ENCODE measurements around the gene TMEFF2.

The TMEFF2 gene, protein sequence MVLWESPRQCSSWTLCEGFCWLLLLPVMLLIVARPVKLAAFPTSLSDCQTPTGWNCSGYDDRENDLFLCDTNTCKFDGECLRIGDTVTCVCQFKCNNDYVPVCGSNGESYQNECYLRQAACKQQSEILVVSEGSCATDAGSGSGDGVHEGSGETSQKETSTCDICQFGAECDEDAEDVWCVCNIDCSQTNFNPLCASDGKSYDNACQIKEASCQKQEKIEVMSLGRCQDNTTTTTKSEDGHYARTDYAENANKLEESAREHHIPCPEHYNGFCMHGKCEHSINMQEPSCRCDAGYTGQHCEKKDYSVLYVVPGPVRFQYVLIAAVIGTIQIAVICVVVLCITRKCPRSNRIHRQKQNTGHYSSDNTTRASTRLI

DNA sequence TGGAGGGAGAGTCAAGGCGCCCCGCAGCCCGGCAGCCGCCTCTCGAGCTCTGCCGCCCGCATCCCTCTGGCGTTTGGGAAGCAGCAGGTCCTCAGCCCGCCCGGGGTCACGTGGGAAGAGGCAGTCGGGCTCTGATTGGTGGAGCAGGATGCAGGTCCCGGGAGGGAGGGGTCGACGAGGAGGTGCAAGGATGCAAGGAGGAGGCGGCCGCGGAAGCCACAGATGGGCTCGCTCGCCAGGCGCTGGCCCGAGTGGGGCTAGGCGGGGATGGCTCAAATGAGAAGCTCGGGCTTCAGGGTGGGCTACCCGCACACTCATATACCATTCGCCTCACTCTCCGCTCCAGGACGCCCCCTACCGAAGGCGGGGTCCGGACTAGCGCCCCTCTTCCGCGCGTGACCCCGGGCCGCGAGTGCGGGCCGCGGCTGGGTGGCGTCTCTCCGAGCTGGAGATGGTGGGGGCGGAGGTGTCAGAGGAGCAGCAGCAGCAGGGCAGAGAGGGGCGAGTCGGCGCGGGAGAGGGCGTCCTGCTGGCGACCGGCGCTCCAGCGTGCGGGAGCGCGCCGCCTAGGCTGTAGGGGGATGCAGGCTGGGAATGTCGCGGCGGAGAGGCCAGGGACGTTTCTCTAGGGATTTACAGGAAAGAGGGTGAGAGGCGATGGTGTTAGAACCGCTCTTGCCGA lies at the start of gene TMEFF2:
Gene TMEFF2, minus strand, starts transcription at position 68 of the 682 bp plus-strand sequence. CDS start 409 bp downstream, outside the sequence.
- no peak for TF ChIP-seq GATA2 (IDR thresholded peaks at IDR 0.05; ENCODE audit: low read depth, low read length)
- TF ChIP-seq GATA3 (IDR thresholded peaks at IDR 0.05; ENCODE audit: low read depth, low read length) = no peak

DNA sequence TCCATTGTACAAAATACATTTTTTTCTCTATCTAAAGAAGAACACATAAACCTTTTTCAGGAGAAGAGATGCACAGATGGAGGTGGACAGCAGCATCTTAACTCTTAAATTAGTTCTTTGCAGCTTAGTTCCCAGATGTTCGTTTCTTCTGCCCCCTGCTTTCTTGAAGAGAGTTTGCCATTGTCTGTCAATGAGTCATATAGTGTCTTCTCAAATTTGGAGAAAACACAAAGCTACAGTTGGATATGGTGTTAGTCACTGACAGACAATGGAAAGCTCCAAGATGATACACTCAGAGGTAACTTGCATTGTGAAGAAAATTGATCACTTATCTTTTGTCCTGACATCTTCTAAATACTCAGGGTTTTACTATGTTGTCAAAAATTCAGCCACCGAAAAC lies 48.8 kb upstream of the TMEFF2 start:
- TF ChIP-seq GATA2 (IDR thresholded peaks at IDR 0.05; ENCODE audit: low read depth, low read length) (no peak), GATA3 (IDR thresholded peaks at IDR 0.05; ENCODE audit: low read depth, low read length) (no peak)

DNA sequence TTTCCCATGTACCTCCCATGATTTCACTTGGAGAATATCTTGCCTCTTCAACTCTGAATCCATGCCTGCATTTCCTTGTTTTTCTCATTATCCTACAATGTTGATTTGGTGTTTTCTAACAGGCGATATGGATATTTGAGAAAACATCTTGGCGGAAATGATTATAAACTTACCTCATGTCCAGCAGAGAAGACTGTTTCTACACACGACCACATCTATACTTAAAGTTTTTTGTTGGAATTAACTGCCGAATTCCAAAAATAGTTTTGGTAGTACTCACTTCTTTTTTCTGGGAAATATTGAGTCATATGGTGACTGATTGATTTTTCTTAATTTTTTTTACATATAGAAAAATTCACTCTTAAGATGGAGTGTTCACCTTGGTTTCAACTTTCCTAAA lies 41.4 kb upstream of the TMEFF2 start:
- TF ChIP-seq GATA3 (IDR thresholded peaks at IDR 0.05; ENCODE audit: low read depth, low read length) = no peak
- no peak for TF ChIP-seq GATA2 (IDR thresholded peaks at IDR 0.05; ENCODE audit: low read depth, low read length)

DNA sequence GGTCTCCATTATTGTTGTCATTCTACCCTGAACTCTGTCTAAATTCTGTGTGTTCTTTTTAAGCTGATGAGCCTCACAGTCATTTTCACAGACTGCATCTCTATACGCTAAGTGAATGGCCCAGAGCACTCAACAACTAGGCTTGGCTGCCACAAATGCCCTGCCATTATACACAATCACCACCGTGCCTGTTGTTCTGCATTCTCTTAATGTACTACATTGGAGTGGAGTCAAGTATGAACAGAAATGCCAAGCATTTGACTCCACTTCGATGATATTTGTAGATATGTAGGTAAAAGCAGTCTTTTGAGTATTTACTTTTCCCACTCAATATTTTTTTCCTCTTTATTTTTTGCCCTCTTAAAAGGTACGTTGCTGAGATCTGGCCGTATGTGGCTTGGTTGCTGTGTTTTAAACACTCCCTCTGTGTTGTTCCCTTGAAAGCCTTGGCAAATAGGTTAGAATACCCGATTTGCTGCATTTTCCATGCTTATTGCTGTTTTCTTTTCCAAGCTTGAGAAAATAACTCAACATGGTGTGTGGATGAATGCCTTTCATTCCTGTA lies 36.2 kb upstream of the TMEFF2 start:
- no peak for TF ChIP-seq GATA2 (IDR thresholded peaks at IDR 0.05; ENCODE audit: low read depth, low read length)
- no peak for TF ChIP-seq GATA3 (IDR thresholded peaks at IDR 0.05; ENCODE audit: low read depth, low read length)

DNA sequence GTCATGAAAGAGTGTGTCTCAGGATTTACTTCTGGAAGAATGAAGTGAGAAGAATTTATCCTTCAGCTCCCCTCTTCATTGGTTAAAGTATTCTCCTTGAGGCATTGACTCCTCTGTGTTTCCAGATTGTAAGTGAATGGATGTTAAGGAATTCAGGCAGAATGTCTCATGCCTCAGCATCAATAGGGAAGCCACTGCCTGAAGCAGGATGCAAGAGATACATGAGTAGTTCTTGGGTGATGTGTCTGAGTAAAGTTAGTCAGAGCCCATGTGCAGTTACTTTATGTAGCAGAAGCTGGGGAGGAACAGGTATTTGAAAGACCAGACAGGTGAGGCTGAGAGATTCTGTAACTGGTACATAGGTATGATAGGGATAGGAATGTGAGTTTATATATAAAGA lies 34.0 kb upstream of the TMEFF2 start:
- TF ChIP-seq GATA2 (IDR thresholded peaks at IDR 0.05; ENCODE audit: low read depth, low read length) (no peak), GATA3 (IDR thresholded peaks at IDR 0.05; ENCODE audit: low read depth, low read length) (no peak)

DNA sequence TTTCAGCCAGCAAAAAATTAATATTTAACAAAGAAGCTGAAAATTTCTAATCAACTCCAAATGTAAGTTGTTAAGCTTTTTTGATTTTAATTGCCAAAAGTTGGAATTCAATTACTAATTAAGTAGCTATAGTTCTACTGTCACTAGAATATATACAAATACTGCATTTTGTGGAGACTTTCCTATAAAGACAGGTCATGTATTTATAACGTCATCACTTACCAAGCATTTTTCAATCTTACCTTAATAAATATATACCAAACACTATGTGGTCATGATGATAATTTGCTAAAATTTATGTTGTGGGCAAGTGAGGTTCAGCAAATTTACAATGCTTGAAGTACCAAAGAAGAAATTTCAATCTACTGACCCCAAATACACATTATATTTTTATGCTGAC lies 24.2 kb upstream of the TMEFF2 start:
- no peak for TF ChIP-seq GATA3 (IDR thresholded peaks at IDR 0.05; ENCODE audit: low read depth, low read length)
- TF ChIP-seq GATA2 (IDR thresholded peaks at IDR 0.05; ENCODE audit: low read depth, low read length) = no peak

DNA sequence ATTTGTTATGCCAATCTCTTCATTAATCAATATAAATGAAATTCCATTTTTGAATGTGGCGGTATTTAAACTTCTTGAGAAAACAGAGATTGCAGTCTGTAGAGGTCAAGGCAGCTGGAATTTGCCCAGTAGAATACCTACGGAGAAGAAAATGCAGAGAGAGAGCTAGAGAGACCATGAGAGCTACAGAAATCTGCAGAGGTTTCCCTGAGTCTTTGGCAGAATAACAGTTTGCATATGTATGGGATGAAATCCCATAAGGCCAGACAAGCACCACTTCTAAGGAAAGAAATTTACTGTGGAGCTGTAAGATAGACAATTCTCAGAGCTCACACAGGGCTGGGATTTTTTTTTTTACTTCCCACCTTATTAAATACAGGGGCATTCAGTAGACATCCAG lies 23.6 kb upstream of the TMEFF2 start:
- no peak for TF ChIP-seq GATA2 (IDR thresholded peaks at IDR 0.05; ENCODE audit: low read depth, low read length)

DNA sequence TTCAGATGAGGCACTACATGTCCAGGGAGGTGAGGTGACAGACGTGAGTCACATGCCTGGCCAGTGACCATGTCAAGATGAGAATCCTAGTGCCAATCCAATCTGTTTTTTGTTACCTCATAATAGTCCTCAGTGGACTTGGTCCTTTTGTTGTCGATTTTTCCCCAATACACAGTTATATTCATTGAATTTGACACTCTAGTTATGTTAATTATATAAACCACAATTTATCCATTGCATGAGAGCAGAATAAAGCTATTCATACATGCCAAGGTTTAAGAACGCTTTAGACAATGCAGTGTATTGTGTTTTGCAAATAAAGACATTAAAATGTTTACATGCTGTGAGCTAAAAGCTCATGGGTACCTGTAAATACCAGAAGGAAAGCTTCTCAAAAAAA lies 21.6 kb upstream of the TMEFF2 start:
- TF ChIP-seq GATA3 (IDR thresholded peaks at IDR 0.05; ENCODE audit: low read depth, low read length) = no peak
- no peak for TF ChIP-seq GATA2 (IDR thresholded peaks at IDR 0.05; ENCODE audit: low read depth, low read length)

DNA sequence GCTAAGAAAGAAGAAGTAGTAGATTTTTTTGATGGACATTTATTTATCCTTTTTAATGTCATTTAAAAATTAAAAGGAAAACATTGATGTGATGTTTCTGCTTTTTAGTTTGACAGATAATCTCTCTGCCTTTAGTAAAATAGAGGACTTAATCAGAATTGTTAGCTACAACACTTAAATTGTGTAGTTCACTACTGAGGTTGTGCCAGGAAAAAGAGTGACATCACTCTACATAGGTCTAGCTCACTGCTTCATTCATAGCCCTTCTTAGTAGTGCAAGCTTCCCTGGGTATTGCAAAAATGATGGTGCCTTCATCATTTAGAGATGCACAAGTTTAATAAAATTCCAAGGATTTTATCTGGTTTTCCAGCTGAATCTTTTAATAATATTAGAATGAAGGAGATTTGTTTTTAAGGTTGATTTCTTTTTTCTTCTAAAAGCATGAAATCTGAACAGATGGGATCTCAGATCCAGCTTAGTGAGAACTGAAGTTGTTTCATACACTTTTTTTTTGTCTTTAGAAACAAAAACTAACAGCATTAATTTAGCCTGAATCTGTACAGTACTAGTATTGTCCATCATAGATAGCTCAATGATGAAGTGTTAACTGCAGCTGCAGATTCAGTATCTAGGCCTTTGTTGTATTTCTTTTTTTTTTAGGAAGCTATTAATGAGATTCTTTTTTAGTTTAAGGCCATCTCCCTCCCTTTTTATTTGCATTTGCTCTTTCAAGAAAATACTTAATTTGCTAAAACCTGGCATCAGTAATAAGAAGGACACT lies 20.6 kb upstream of the TMEFF2 start:
- no peak for TF ChIP-seq GATA3 (IDR thresholded peaks at IDR 0.05; ENCODE audit: low read depth, low read length)

DNA sequence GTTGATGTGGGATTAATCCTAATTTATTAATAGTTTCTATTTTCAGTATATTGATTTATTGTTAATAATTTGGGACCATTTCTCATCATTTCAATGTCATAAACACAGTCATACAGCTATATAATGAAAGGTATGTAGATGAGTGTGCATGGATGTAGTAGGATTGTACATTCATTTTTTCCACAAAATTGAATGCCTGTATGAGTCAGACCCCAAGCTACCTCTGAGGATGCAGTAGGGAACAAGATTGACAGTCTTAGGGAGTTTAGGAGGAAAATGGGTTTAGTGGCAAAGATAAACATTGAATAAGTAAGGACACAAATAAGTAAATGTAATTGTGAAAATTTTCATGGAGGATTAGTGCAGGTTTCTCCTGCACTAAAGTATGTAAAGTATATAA lies 14.1 kb upstream of the TMEFF2 start:
- TF ChIP-seq GATA3 (IDR thresholded peaks at IDR 0.05; ENCODE audit: low read depth, low read length) = no peak
- TF ChIP-seq GATA2 (IDR thresholded peaks at IDR 0.05; ENCODE audit: low read depth, low read length) = no peak

DNA sequence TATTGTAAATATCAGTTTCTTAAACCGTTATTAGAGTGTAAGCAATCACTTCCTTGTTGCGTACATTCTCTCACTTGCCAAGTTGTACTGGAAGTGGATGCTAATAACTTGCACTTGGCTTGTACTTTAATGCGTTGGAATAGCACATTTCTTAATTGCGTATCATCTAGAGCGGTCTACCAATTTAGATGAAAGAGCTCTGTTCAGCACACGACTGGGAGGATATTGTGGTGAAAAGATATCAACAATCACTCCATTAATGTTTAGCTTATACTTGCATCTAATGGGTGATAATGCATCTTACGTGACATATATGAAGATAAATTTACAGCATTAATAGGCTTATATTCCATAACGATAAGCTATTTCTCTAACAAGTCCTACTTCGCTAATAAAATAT lies 11.7 kb upstream of the TMEFF2 start:
- no peak for TF ChIP-seq GATA2 (IDR thresholded peaks at IDR 0.05; ENCODE audit: low read depth, low read length)
- TF ChIP-seq GATA3 (IDR thresholded peaks at IDR 0.05; ENCODE audit: low read depth, low read length) = no peak

DNA sequence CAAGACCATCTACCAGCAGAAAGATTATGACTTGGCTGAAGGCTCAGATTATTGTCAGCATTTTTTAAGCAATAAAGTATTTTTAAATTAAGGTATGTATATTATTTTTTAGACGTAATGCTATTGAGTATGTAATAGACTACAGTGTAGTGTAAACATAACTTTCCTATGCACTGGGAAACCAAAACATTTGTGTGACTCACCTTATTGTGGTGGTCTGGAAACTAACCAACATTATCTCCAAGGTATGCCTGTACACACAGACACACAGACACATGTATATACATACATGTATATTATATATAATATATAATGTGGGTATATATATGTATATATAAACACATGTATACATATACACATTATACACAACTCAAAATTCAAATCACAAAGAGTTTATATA lies 9.1 kb upstream of the TMEFF2 start:
- no peak for TF ChIP-seq GATA3 (IDR thresholded peaks at IDR 0.05; ENCODE audit: low read depth, low read length)
- TF ChIP-seq GATA2 (IDR thresholded peaks at IDR 0.05; ENCODE audit: low read depth, low read length) = no peak

DNA sequence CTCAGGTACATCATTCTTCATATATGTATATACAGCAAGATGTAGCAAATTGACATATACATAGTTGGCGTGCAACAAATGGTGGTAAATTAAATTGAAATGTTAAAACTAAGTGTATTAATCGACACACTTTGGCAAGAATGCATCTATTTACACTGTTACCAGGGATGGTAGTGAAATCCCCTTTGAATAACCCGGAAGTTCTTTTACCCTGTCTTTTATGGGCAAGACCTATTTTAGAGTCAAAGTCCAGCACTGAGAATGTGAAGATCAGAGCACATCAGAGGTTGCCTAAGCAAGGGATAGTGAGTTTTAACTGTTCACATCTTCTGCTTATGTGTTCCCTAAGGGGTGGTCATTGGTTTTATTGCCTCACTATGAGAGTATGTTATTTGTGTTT lies 7.6 kb upstream of the TMEFF2 start:
- TF ChIP-seq GATA3 (IDR thresholded peaks at IDR 0.05; ENCODE audit: low read depth, low read length) (no peak), GATA2 (IDR thresholded peaks at IDR 0.05; ENCODE audit: low read depth, low read length) (no peak)

DNA sequence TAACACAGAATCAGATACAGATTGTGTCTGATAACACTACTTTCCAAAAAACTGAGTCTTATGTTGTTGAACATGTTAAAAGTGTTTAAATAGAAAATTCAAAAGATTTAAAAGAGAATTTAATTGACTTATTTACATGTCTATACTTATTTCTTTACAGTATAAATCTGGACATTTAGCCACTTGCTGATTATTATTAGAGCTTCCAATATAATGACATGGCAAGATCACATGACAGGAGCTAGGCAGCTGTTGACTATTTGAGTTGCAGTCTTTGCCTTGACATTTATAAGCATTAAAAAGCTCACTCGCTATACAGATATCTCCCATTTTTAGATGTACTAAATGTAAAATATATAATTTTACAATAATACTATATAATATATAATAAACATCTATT lies 6.4 kb upstream of the TMEFF2 start:
- TF ChIP-seq GATA3 (IDR thresholded peaks at IDR 0.05; ENCODE audit: low read depth, low read length) (no peak), GATA2 (IDR thresholded peaks at IDR 0.05; ENCODE audit: low read depth, low read length) (no peak)

Measured in SH-SY5Y (cell line).